SK-MEL-5 (cell line): ENCODE results near the gene KRT20. TPM values are rescaled to one million over a fixed set of nuclear protein-coding genes. Genes with fewer than 3 reads are reported as not detected.
"Not testable (repeated sequence)": the region's sequence is repeated elsewhere in the genome, so short reads cannot be mapped to it uniquely, and the experiment has no call there.

Experiments used
- DNase-seq: peaks from one replicate; pipeline ENCODE4 v3.0.0-alpha.2; 2016; ENCODE audit warnings: low read depth, low spot score
- in situ Hi-C: cut with HindIII; loops from 2 replicates; pipeline ENCODE4 v1.10.0; 2016; ENCODE audit warnings: low sequenced_read_pairs, high pct_unique_total_duplicates, low pct_unique_long_range_greater_than_20kb
- polyA plus RNA-seq, 2 experiments: library from polyadenylated mRNA; depleted of rRNA; stranded (reverse); fragments of >200 nt; gene quantifications; 2 replicates each; pipeline ENCODE4 v1.2.3, GENCODE V29; 2015
- total RNA-seq: library from RNA; depleted of rRNA; stranded (reverse); fragments of >200 nt; shearing (Covaris generic); gene quantifications from 2 replicates; pipeline ENCODE4 v1.2.3, GENCODE V29; 2014; rRNA removed

The KRT20 gene, protein sequence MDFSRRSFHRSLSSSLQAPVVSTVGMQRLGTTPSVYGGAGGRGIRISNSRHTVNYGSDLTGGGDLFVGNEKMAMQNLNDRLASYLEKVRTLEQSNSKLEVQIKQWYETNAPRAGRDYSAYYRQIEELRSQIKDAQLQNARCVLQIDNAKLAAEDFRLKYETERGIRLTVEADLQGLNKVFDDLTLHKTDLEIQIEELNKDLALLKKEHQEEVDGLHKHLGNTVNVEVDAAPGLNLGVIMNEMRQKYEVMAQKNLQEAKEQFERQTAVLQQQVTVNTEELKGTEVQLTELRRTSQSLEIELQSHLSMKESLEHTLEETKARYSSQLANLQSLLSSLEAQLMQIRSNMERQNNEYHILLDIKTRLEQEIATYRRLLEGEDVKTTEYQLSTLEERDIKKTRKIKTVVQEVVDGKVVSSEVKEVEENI
- not detected in 2 replicates for total RNA-seq
- polyA plus RNA-seq (2015; cell fraction: cytosol; rRNA removed), result not detected in 2 replicates
- not detected in 2 replicates for polyA plus RNA-seq (2015; cell fraction: nucleus; rRNA removed)

DNA sequence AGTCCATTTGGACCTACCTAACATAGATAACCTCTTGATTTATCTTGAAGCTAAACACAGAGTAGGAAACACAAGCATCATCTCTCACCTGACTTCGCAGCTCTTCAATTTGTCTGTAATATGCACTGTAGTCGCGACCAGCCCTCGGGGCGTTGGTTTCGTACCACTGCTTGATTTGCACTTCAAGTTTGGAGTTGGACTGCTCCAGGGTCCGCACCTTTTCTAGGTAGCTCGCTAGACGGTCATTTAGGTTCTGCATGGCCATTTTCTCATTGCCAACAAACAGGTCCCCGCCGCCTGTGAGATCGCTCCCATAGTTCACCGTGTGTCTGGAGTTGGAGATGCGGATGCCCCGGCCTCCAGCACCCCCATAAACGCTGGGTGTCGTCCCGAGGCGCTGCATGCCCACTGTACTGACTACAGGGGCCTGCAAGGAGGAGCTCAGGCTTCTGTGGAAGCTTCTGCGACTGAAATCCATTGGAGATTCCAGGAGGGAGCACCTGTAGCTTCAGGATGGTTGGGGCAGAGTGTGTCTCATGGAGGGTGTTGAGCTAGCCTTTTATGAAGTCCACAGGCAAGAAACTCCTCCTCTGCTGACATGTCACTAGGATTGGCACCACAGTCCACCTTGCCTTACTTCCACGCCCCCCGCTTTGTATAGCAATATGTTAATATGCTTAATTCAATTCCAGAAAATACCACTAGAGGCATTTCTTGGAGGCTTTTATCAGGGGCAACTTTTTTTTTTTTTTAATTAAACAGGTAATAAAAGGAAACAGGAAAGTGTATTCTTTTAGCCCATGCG, at the start of gene KRT20:
Gene KRT20 (minus strand): TSS at position 535 of the 805 bp plus-strand sequence. CDS start 57 bp downstream, at position 478.
- in situ Hi-C loops, result no loop called here
- DNase-seq, result peak; percentile 33

- in situ Hi-C loops, result no loop called here
- DNase-seq, result peak; percentile 91
These were observed 47.6 kb upstream of the KRT20 start for GRCh38 chr17:40932608-40933007.

- in situ Hi-C loops, result no loop called here
- DNase-seq, result peak; percentile 30
These were observed 46.3 kb upstream of the KRT20 start for GRCh38 chr17:40931311-40931710.

DNA sequence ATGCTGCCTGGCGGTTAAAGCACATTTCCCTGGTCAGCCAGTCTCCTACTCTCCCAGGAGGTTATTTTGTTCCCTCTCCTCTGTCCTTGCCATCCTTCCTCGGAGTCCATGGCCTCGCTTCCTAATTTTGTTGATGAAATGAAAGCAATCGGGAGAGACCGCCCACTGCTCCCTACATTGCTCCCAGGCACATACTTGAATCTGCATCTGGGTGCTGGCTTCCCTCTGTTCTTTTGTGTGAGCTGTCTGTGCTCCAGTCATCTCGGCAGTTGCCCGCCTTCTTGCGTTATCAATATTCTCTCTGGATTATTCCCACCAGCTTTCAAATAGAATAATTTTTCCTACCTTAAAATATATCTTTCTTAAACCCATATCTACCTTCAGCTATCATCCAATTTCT, 41.3 kb upstream of the KRT20 start:
- DNase-seq, result no peak
- in situ Hi-C loops, result no loop called here

GRCh38 chr17:40922239-40922638, 37.2 kb upstream of the KRT20 start:
- in situ Hi-C loops, result no loop called here
- peak; percentile 90 for DNase-seq

DNA sequence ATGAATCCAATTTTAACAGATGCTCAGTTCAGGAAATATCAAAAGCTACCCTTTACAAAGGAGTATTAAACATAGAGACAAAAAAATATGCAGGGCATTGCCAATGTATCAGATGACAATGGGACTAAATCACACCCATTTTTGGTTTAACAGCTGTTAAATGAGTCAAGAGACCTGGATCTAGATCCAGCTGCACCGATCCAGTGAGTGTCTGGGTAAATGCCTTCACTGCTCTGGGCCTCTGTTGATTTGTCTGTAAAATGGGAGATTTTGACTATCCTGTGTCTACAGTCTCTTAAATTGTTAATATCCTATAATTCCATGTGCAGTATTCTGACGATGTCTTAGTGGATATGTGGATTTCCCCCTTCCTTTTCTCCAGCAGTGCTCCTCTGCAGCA, 36.0 kb upstream of the KRT20 start:
- in situ Hi-C loops, result no loop called here
- no peak for DNase-seq

DNA sequence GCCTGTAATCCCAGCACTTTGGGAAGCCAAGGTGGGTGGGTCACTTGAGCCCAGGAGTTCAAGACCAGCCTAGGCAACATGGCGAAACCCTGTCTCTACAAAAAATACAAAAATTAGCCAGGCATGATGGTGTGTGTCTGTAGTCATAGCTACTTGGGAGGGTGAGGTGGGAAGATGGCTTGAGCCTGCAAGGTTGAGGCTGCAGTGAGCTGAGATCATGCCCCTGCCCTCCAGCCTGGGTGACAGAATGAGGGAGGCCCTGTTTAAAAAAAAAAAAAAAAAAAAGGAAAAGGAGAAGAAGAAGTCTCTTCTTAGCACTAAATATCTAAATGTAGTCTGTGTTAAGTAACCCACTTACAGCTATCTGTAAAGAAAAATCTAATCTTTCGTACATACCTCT, 32.1 kb upstream of the KRT20 start:
- in situ Hi-C loops, DNase-seq: not testable (repeated sequence)

GRCh38 chr17:40916366-40916765, 31.3 kb upstream of the KRT20 start:
- in situ Hi-C loops, result no loop called here

DNA sequence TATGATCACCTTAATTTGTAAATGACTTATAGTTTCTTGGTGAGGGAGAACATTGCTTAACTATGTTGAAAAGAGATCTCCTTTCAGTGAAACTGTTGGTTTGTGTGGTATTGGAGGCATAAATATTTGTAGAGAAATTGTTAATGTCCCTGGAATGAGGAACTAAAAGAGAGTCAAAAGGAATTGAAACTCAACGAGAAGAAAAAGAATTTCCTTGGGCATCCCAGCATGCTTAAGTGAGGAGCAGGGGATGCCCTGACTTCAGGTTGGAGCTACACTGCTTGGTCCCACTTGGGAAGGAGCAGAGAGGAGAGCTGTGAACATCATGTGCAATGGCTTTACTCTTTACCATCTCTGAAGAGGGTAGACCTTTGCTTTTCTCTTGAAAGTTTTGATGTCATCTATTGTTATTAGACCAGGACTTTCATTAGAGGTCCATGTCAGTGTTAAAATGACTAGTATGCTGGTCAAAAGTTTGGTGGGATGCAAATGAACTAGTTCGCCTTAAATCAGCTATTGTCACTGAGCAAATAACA, 30.7 kb upstream of the KRT20 start:
- no peak for DNase-seq
- in situ Hi-C loops, result no loop called here

More at GRCh38 chr17:40916366-40916765, 31.3 kb upstream of the KRT20 start:
- DNase-seq, result peak; percentile 30

DNA sequence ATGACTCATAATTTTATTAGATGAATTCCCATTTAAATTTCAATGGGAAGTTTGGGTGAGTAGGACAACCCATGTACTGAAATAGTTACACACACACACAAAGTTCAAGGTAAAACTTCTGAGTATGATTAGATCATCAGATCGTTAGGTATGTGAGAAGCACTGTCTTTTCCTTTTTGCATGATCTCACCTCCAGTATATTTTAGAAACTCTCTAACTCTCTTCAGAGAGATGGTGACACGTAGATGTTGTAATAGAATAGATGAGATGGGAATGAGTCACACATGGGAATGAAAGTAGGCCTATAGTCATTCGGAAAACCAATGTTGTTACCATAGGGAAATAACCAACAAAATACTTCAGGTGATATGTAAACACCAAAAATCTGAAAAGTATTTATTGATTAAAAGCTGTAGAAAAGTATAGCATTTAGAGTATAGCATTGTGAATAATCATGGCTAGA, 30.2 kb upstream of the KRT20 start:
- in situ Hi-C loops, result no loop called here
- no peak for DNase-seq

GRCh38 chr17:40914075-40914855, 29.2 kb upstream of the KRT20 start:
- in situ Hi-C loops, result no loop called here

DNA sequence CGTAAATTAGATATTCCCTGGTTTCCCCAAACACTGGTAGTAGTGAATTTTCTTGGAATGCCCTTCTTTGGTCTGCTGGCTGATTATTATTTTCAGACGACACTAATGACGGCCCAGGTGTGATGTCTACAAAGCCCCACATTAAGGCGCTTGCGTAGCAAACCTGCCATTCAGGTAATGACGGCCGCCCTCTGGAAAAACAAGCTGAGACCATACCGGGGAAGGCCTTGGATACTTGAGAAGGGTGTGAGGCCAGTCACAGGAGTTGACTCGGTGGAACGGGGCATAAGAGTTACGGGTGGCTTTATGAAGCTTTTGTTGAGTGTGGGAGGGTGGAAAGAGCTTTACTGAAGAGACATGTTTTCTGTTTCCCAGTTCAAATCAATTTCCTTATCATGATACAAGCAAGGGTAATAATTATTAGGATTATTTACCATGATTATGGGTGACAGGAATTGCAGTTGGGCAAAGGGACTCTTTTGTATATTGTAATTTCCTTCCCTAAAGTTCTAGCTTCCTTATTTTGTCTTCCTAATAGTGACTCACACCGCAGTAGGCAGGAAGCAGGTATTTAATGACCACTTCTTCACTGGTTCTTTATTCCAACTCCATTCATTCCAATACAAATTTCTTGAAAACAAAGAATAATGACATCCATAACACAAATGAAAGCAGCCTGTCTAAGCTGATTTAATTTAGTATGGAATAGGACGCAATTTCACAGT, 27.6 kb upstream of the KRT20 start:
- in situ Hi-C loops, result no loop called here
- DNase-seq, result no peak

More at GRCh38 chr17:40914075-40914855, 29.2 kb upstream of the KRT20 start:
- DNase-seq, result no peak

- in situ Hi-C loops, result no loop called here
- peak; percentile 43 for DNase-seq
These were observed 25.4 kb upstream of the KRT20 start for GRCh38 chr17:40910441-40910841.

DNA sequence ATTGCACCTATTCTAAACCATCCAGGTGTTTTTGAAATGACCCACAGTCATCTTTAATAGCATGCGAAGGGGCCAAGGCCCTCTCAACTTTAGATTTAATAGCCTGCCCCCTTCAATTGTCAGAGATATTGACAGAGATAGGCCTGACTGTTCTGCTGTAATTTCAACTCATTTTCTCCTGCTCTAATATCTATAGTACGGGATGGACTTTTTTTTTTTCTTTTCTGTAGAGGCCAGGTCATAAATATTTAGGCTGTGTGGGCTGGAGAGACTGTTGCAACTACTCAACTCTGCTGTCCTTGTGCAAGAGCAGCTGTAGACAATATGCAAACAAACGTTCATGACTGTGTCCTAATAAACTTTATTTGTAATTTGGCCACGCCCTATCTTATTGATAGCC, 24.7 kb upstream of the KRT20 start:
- in situ Hi-C loops, result no loop called here
- no peak for DNase-seq

DNA sequence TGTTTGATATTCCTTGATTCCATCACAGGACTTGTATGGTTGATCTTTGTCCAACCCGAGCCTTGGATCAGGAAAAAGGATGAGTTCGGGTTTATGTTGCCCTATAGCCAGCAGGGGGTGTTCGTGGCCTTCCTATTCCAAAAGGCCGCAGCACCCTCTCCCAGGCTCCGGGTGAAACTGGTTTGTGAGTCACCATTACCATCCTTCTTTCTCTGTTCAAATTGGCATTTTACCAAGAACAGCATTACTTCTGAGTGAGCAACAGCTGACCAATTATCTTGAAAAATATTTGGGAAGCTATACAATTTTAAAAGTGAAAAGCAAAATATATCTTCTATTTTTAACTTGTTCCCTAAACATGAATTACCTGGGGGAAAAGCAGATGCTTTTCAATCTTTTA, 24.3 kb upstream of the KRT20 start:
- peak; percentile 89 for DNase-seq
- in situ Hi-C loops, result no loop called here

- no peak for DNase-seq
- in situ Hi-C loops, result no loop called here
These were observed 21.6 kb upstream of the KRT20 start for GRCh38 chr17:40906613-40907012.

DNA sequence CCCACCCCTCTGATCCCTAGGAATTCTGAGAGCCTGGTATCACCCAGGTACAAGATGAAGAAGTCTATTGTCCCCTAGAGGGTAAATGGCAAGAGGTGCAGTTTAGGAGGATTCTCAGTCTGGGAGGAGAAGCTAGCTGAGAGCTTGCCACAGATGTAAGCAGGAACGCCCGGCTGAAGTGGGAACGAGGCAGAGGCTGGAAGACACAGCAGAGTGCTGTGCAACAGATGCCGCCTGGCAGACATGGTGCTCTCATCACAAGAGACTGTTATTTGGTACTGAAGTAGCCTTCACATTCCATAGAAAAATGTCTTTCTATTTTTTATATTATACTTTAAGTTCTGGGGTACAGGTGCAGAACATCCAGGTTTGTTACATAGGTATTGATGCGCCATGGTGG, 20.3 kb upstream of the KRT20 start:
- in situ Hi-C loops, result no loop called here
- DNase-seq, result no peak
